Stimulated activated CD4-positive, alpha-beta T cell treated with anti-CD3 and anti-CD28 coated beads, Interleukin-15, amount 100 ng/mL, for 24 hours (primary cell): ENCODE measurements around the gene SSBP2.
"Not testable (repeated sequence)": the region's sequence is repeated elsewhere in the genome, so short reads cannot be mapped to it uniquely, and the experiment has no call there.

Experiments used
- DNase-seq: peaks from one replicate; pipeline ENCODE4 v3.0.0-alpha.2; 2020

SSBP2 gene

GRCh38 chr5:81418606-81419005 lies 332.3 kb downstream of the SSBP2 start:
- no peak for DNase-seq

GRCh38 chr5:81417052-81417451 lies 333.8 kb downstream of the SSBP2 start:
- DNase-seq, result no peak

- DNase-seq, result no peak
These were observed 341.0 kb downstream of the SSBP2 start for GRCh38 chr5:81409896-81410295.

- no peak for DNase-seq
These were observed 341.5 kb downstream of the SSBP2 start for GRCh38 chr5:81409361-81409760.

GRCh38 chr5:81408496-81408895 lies 342.4 kb downstream of the SSBP2 start:
- no peak for DNase-seq

- not testable (repeated sequence) for DNase-seq
These were observed 343.1 kb downstream of the SSBP2 start for GRCh38 chr5:81407811-81408210.

GRCh38 chr5:81405126-81405891 lies 345.6 kb downstream of the SSBP2 start:
- no peak for DNase-seq

GRCh38 chr5:81402192-81402930 lies 348.5 kb downstream of the SSBP2 start:
- DNase-seq, result no peak

GRCh38 chr5:81401266-81401665 lies 349.6 kb downstream of the SSBP2 start:
- no peak for DNase-seq

- no peak for DNase-seq
These were observed 350.5 kb downstream of the SSBP2 start for GRCh38 chr5:81400375-81400774.

- DNase-seq, result no peak
These were observed 352.2 kb downstream of the SSBP2 start for GRCh38 chr5:81398741-81399140.

- no peak for DNase-seq
These were observed 353.7 kb downstream of the SSBP2 start for GRCh38 chr5:81397176-81397575.

GRCh38 chr5:81395262-81395661 lies 355.6 kb downstream of the SSBP2 start:
- DNase-seq, result no peak

- DNase-seq, result peak; percentile 18
These were observed 356.8 kb downstream of the SSBP2 start, which contains the start of gene ACOT12 for GRCh38 chr5:81393783-81394718. Gene ACOT12 (minus strand): TSS chr5:81394134. CDS start chr5:81394114, 20 bp downstream.

- DNase-seq, result no peak
These were observed 357.5 kb downstream of the SSBP2 start for GRCh38 chr5:81393430-81393782.

GRCh38 chr5:81389025-81389424 lies 361.9 kb downstream of the SSBP2 start:
- DNase-seq, result no peak

GRCh38 chr5:81388169-81388568 lies 362.7 kb downstream of the SSBP2 start:
- no peak for DNase-seq

- no peak for DNase-seq
These were observed 367.0 kb downstream of the SSBP2 start for GRCh38 chr5:81383867-81384266.

GRCh38 chr5:81371354-81371876 lies 379.5 kb downstream of the SSBP2 start:
- DNase-seq, result no peak

- no peak for DNase-seq
These were observed 380.0 kb downstream of the SSBP2 start for GRCh38 chr5:81370912-81371311.

- DNase-seq, result no peak
These were observed 385.4 kb downstream of the SSBP2 start for GRCh38 chr5:81365541-81365940.

GRCh38 chr5:81363093-81363871 lies 387.6 kb downstream of the SSBP2 start:
- DNase-seq, result no peak
